GM23248 (cell line): ENCODE data around the gene SNX24. TPM values are rescaled to one million over a fixed set of nuclear protein-coding genes. Genes with fewer than 3 reads are reported as not detected.

Experiments used
- DNase-seq: peaks from one replicate; pipeline ENCODE4 v3.0.0-alpha.2; 2015
- H2AFZ ChIP-seq: fragments of 200-600 bp; sonication (generic); 2 replicates; pipeline ENCODE4 v1.6.1; 2016; ENCODE audit warnings: antibody characterized with exemption
- H3F3A ChIP-seq: fragments of 200-600 bp; sonication (generic); 2 replicates; pipeline ENCODE4 v1.6.1; 2016; ENCODE audit warnings: mild to moderate bottlenecking, antibody characterized with exemption, mixed run types; ENCODE audit not compliant: insufficient read depth
- H3K27ac ChIP-seq: fragments of 200-600 bp; sonication (generic); 2 replicates; pipeline ENCODE4 v1.5.1; 2016; ENCODE audit warnings: mild to moderate bottlenecking
- H3K27me3 ChIP-seq: fragments of 200-600 bp; sonication (generic); replicated peaks from 2 replicates; pipeline ENCODE4 v1.6.1; 2016; ENCODE audit warnings: mild to moderate bottlenecking; ENCODE audit not compliant: insufficient read depth
- H3K36me3 ChIP-seq: fragments of 200-600 bp; sonication (generic); 2 replicates; pipeline ENCODE4 v1.6.1; 2016; ENCODE audit warnings: low read depth, mild to moderate bottlenecking
- H3K4me1 ChIP-seq: fragments of 200-600 bp; sonication (generic); 2 replicates; pipeline ENCODE4 v1.6.1; 2016; ENCODE audit warnings: mild to moderate bottlenecking; ENCODE audit not compliant: insufficient read depth
- H3K4me2 ChIP-seq: fragments of 200-600 bp; sonication (generic); one replicate; pipeline ENCODE4 v1.6.1; 2016; ENCODE audit warnings: mild to moderate bottlenecking; ENCODE audit not compliant: unreplicated experiment
- H3K4me3 ChIP-seq: fragments of 200-600 bp; sonication (generic); 2 replicates; pipeline ENCODE4 v1.5.1; 2016; ENCODE audit warnings: mild to moderate bottlenecking
- H3K79me2 ChIP-seq: fragments of 200-600 bp; sonication (generic); 2 replicates; pipeline ENCODE4 v1.6.1; 2016; ENCODE audit warnings: mild to moderate bottlenecking; ENCODE audit not compliant: insufficient read depth
- H3K9ac ChIP-seq: fragments of 200-600 bp; sonication (generic); 2 replicates; pipeline ENCODE4 v1.6.1; 2016; ENCODE audit warnings: mild to moderate bottlenecking
- H3K9me2 ChIP-seq: fragments of 200-600 bp; sonication (generic); 2 replicates; pipeline ENCODE4 v1.6.1; 2016; ENCODE audit warnings: mixed run types, mild to moderate bottlenecking, moderate library complexity; ENCODE audit not compliant: insufficient read depth
- H3K9me3 ChIP-seq: fragments of 200-600 bp; sonication (generic); one replicate; pipeline ENCODE4 v1.6.1; 2017; ENCODE audit warnings: low read depth
- H4K20me1 ChIP-seq: fragments of 200-600 bp; sonication (generic); 2 replicates; pipeline ENCODE4 v1.6.0; 2016; ENCODE audit not compliant: insufficient read depth
- EZH2 ChIP-seq: fragments of 200-600 bp; sonication (generic); IDR thresholded peaks from 2 replicates; pipeline ENCODE4 v1.6.1; 2018; ENCODE audit warnings: antibody characterized with exemption, mild to moderate bottlenecking; ENCODE audit not compliant: insufficient read depth, poor library complexity, severe bottlenecking
- EZH2phosphoT487 ChIP-seq: fragments of 200-600 bp; sonication (generic); IDR thresholded peaks from 2 replicates; pipeline ENCODE4 v1.6.1; 2018; ENCODE audit warnings: antibody characterized with exemption, moderate library complexity, mild to moderate bottlenecking, low read depth; ENCODE audit not compliant: insufficient read depth
- WGBS, 2 experiments: methylation state at CpG; one replicate each; pipeline ENCODE4 v1.1.6; 2015 to 2017; ENCODE audit warnings: low lambda C conversion rate in 2 of 2, low coverage in 1 of 2; ENCODE audit errors: missing lambda C conversion rate in 2 of 2; 5-methylcytosine and 5-hydroxymethylcytosine counted together
- in situ Hi-C: fragments of 300-500 bp; cut with MboI; formaldehyde crosslinking; loops from 2 replicates; pipeline ENCODE4 v1.15.0; 2020
- polyA plus RNA-seq: library from polyadenylated mRNA; unstranded; fragments of >200 nt; fragmentation: Nextera tagmentation; extraction: Ambion mirVana; gene quantifications from 2 replicates; pipeline ENCODE4 v1.2.1, GENCODE V29; 2016
- total RNA-seq: library from RNA; depleted of rRNA; stranded (reverse); fragments of >200 nt; shearing (Covaris generic); gene quantifications from 2 replicates; pipeline ENCODE4 v1.2.3, GENCODE V29; 2014

The SNX24 gene
- total and polyA plus RNA-seq, 2 experiments from 2014 or later = 20.8 to 29.4 TPM

DNA sequence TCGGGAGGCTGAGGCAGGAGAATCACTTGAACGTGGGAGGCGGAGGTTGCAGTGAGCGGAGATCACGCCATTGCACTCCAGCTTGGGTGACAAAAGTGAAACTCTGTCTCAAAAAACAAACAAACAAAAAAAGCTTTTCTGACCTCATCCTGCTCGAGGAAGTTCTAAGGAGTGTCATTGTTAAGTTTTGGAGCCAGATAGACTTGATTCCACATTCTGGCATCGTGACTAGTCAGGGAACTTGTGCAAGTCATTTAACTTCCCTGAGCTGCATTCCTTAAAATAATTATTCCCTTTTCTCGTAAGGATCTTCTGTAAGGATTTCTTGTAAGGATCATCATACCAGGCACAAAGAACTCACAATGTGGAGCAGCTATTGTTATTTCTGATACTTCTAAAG, 26.2 kb downstream of the SNX24 start:
- H3K9me2 ChIP-seq = no peaks in the 10 kb centered on the region
- 58 to 61% methylated on average over 8 of the region's 8 CpGs for WGBS, 2 experiments
- TF ChIP-seq EZH2 (no peak), EZH2phosphoT487 (no peak)
- no peaks in the 10 kb centered on the region for H4K20me1 ChIP-seq
- no peak overlapping the region for H3K4me2 ChIP-seq
- peak overlapping the region; percentile 30; the same call in 1 of the 2 replicates for H3K4me3 ChIP-seq
- peak overlapping the region; percentile 51; the same call in 1 of the 2 replicates for H3K9ac ChIP-seq
- peaks cover 30% of the 10 kb centered on the region for H3F3A ChIP-seq
- H3K4me1 ChIP-seq = peaks cover 25% of the 10 kb centered on the region
- no peaks in the 10 kb centered on the region for H3K9me3 ChIP-seq
- H3K27me3 ChIP-seq = no peaks in the 10 kb centered on the region
- no peak overlapping the region for H2AFZ ChIP-seq
- H3K36me3 ChIP-seq = 0 out of 2 replicates have a peak, but pooled peaks cover 7% of the 10 kb centered on the region
- peak overlapping the region; percentile 63 for H3K27ac ChIP-seq
- peak; percentile 79 for DNase-seq
- in situ Hi-C loops = no loop called here
- peaks cover 69% of the 10 kb centered on the region for H3K79me2 ChIP-seq

DNA sequence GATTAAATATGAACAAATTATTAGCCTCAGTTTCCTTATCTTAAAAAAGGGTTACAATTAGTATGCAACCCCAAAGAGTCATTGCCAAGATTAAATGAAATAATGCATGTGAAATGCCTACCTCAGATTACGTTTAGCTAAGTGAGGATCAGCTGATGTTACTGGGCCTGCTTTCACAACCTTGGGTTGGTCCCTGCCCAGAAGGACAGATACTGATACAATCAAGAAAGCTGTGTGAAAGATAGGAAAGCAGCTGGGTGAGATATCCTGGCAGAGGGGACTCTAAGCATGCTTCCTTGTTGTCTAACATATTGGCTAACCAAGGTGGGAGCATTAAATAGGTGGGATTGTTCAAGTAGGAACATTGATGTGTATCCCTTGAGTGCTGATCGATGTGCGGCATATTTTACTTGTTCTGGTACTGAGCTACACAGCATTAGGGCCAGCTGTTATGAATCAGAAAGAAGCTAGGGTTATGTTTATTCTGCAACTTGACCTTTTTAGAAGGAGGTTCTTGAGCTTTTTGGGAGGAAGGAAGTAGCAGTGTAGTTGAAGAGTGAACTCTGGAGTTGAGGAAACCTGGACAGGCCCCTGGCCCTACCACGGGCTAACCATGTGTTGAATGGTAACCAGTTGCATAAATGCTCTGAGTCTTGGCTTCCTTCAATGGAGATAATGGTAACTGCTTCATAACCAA, 28.9 kb downstream of the SNX24 start:
- Histone ChIP-seq H3K9ac (no peak overlapping the region), H3K27ac (no peak overlapping the region), H3K79me2 (peaks cover 83% of the 10 kb centered on the region), H2AFZ (no peak overlapping the region), H3K36me3 (no peaks in the 10 kb centered on the region), H3K9me3 (no peaks in the 10 kb centered on the region), H3K27me3 (no peaks in the 10 kb centered on the region), H3K4me1 (peaks cover 25% of the 10 kb centered on the region), H3K4me2 (no peak overlapping the region), H3K4me3 (no peak overlapping the region), H3F3A (peaks cover 25% of the 10 kb centered on the region), H4K20me1 (no peaks in the 10 kb centered on the region), H3K9me2 (no peaks in the 10 kb centered on the region)
- in situ Hi-C loops = no loop called here
- DNase-seq = no peak
- WGBS, 2 experiments = 89 to 91% methylated on average over 4 of the region's 4 CpGs
- TF ChIP-seq EZH2 (no peak), EZH2phosphoT487 (no peak)

DNA sequence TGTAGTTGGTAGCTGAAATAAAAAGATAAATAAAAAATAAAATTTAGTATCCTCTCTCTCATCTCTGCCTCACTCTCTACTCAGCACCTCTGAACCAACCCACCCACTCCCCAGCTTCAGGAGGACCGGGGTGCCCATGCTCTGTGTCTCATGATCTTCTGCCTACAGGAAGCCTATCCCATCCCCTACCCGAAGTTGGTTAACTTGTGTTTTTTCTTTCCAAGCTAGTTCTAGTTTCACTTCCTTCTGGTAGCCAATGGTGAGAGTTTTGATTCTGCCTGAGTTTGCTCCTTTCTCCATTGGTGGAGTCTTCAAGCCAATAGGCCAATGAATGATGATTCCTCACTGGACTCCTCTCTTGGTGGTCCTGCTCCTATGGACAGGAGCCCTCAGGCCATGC, 32.1 kb downstream of the SNX24 start:
- in situ Hi-C loops = no loop called here
- no peak overlapping the region for H3K4me2 ChIP-seq
- H3K27me3 ChIP-seq = no peaks in the 10 kb centered on the region
- H3K27ac ChIP-seq = no peak overlapping the region
- no peaks in the 10 kb centered on the region for H4K20me1 ChIP-seq
- H3K9me3 ChIP-seq = no peaks in the 10 kb centered on the region
- peaks cover 94% of the 10 kb centered on the region for H3K79me2 ChIP-seq
- TF ChIP-seq EZH2phosphoT487 = no peak
- no peak for TF ChIP-seq EZH2
- DNase-seq = no peak
- H2AFZ ChIP-seq = no peak overlapping the region
- no peaks in the 10 kb centered on the region for H3K9me2 ChIP-seq
- 80 to 89% methylated on average over 2 of the region's 2 CpGs for WGBS, 2 experiments
- no peaks in the 10 kb centered on the region for H3K36me3 ChIP-seq
- H3K9ac ChIP-seq = no peak overlapping the region
- 0 out of 2 replicates have a peak, but pooled peaks cover 2% of the 10 kb centered on the region for H3F3A ChIP-seq
- peaks cover 3% of the 10 kb centered on the region for H3K4me1 ChIP-seq
- no peak overlapping the region for H3K4me3 ChIP-seq

DNA sequence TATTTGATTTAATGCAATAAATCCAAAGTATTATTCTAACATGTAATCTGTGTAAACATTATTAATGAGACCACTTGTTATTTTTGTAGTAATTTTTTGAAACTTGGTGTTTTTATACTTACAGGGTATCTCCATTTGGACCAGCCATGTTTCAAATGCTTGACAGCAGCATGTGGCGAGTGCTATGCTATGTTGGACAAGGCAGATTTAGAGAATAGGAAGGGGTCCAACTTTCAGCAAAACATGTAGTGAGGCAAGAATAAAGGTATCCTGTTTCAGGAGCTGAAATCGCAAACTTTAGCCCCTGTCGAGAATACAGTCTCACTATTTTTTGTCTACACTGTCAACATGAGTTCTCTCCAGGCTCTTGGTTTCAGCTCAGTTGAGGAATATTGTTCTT, 33.7 kb downstream of the SNX24 start:
- Histone ChIP-seq H3K4me2 (no peak overlapping the region), H3K4me1 (peaks cover 15% of the 10 kb centered on the region), H3K79me2 (peaks cover 89% of the 10 kb centered on the region), H3K9ac (no peak overlapping the region), H2AFZ (no peak overlapping the region), H3K4me3 (no peak overlapping the region), H3K9me2 (no peaks in the 10 kb centered on the region), H3K27me3 (no peaks in the 10 kb centered on the region), H4K20me1 (no peaks in the 10 kb centered on the region), H3K9me3 (no peaks in the 10 kb centered on the region), H3K36me3 (no peaks in the 10 kb centered on the region), H3F3A (0 out of 2 replicates have a peak, but pooled peaks cover 8% of the 10 kb centered on the region), H3K27ac (no peak overlapping the region)
- in situ Hi-C loops = no loop called here
- DNase-seq = no peak
- TF ChIP-seq EZH2phosphoT487 (no peak), EZH2 (no peak)
- WGBS, 2 experiments = 98 to 100% methylated on average over 3 of the region's 3 CpGs
